HepG2 (cell line): Measurements from ENCODE around the gene PIK3R5. TPM values are rescaled to one million over a fixed set of nuclear protein-coding genes. Genes with fewer than 3 reads are reported as not detected.

Experiments
- ATAC-seq: fragments of 200-7000 bp; cut with Tn5 transposase; 3 replicates; pipeline ENCODE4 v1.9.1; 2020; ENCODE audit warnings: mild to moderate bottlenecking, moderate library complexity
- BruUV-seq: library from RNA; stranded (reverse); fragments of 400-500 nt; replicated peaks from 2 replicates; lab custom pipeline; 2021; lab: Mats Ljungman, UMichigan
- CTCF ChIA-PET: fragments of 300-600 bp; formaldehyde crosslinking; extraction: SDS; loops from one replicate; lab custom pipeline; 2021; ENCODE audit warnings: low total read pairs, inconsistent platforms, low intra/inter-chr PET ratio; lab: Yijun Ruan, JAX
- POLR2A ChIA-PET: fragments of 350-600 bp; sonication (Branson Sonifier 250); formaldehyde crosslinking; loops from one replicate; lab custom pipeline; 2020; ENCODE audit warnings: antibody characterized with exemption, inconsistent platforms; lab: Yijun Ruan, JAX
- DNase-seq: peaks from one replicate; pipeline ENCODE4 v3.0.0-alpha.2; 2015; ENCODE audit warnings: low spot score
- FAIRE-seq: peaks from 3 replicates; lab custom pipeline; 2011; peaks lifted over from hg19 to GRCh38; lab: Jason Lieb, UNC
- H2AFZ ChIP-seq: one replicate; pipeline ENCODE4 v1.6.1; 2011; ENCODE audit warnings: low read length, inconsistent platforms
- H3K27ac ChIP-seq: fragments of 300-600 bp; 3 replicates; pipeline ENCODE4 v1.8.0; 2011; ENCODE audit warnings: mixed run types, mild to moderate bottlenecking, mixed read lengths, low read length, inconsistent platforms; ENCODE audit not compliant: insufficient read depth; ENCODE audit errors: extremely low read length
- H3K27me3 ChIP-seq, 2 experiments: fragments of 200-600 bp in 1 of 2; 2 replicates in 1 of 2; 3 replicates in 1 of 2; pipeline versions ENCODE4 v1.6.0 to v1.8.0; 2011; ENCODE audit warnings: low read length in 2 of 2, mild to moderate bottlenecking in 2 of 2, moderate library complexity in 2 of 2, inconsistent platforms in 1 of 2; ENCODE audit not compliant: insufficient read depth in 2 of 2, control insufficient read depth in 1 of 2
- H3K36me3 ChIP-seq, 2 experiments: fragments of 200-600 bp in 1 of 2; replicated peaks in 1 of 2; 2 replicates in 1 of 2; 3 replicates in 1 of 2; pipeline versions ENCODE4 v1.5.1 to v1.8.0; 2011; ENCODE audit warnings: low read length in 2 of 2, inconsistent platforms in 1 of 2; ENCODE audit not compliant: insufficient read depth in 2 of 2, control insufficient read depth in 1 of 2
- H3K4me1 ChIP-seq: 2 replicates; pipeline ENCODE4 v1.5.1; 2012; ENCODE audit warnings: low read length, inconsistent platforms; ENCODE audit not compliant: insufficient read depth
- H3K4me2 ChIP-seq: 2 replicates; pipeline ENCODE4 v1.6.0; 2011; ENCODE audit warnings: low read depth, low read length, inconsistent platforms
- H3K4me3 ChIP-seq, 3 experiments: fragments of 200-600 bp in 1 of 3; sonication (generic), shearing (Covaris generic) in 1 of 3; replicated peaks in 1 of 3; 2 replicates each; pipeline ENCODE4 v1.5.1; 2011 to 2016; ENCODE audit warnings: low read length in 3 of 3, inconsistent platforms in 2 of 3, low read depth in 2 of 3, mild to moderate bottlenecking in 2 of 3, control low read depth in 1 of 3, mixed read lengths in 1 of 3; ENCODE audit not compliant: insufficient read depth in 1 of 3
- H3K79me2 ChIP-seq: one replicate; pipeline ENCODE4 v1.6.1; 2011; ENCODE audit warnings: low read length, inconsistent platforms; ENCODE audit not compliant: insufficient read depth
- H3K9ac ChIP-seq: 2 replicates; pipeline ENCODE4 v1.6.0; 2011; ENCODE audit warnings: mild to moderate bottlenecking, low read depth, low read length, inconsistent platforms; ENCODE audit not compliant: insufficient read depth
- H3K9me3 ChIP-seq: 2 replicates; pipeline ENCODE4 v1.5.1; 2012; ENCODE audit warnings: mild to moderate bottlenecking, low read length
- H4K20me1 ChIP-seq: 2 replicates; pipeline ENCODE4 v1.6.0; 2011; ENCODE audit warnings: inconsistent platforms, mild to moderate bottlenecking, low read length, moderate library complexity; ENCODE audit not compliant: insufficient read depth
- AFF4 ChIP-seq: sonication (generic); formaldehyde crosslinking; IDR thresholded peaks from 2 replicates; pipeline ENCODE4 v1.4.0; 2020; ENCODE audit warnings: missing genetic modification reagents
- FOXM1 ChIP-seq: sonication (generic); formaldehyde crosslinking; IDR thresholded peaks from 2 replicates; pipeline ENCODE4 v1.5.0; 2020; ENCODE audit warnings: missing genetic modification reagents
- HES4 ChIP-seq: sonication (generic); formaldehyde crosslinking; IDR thresholded peaks from 2 replicates; pipeline ENCODE4 v1.9.0; 2021; ENCODE audit warnings: mild to moderate bottlenecking, missing genetic modification reagents, borderline replicate concordance
- JUNB ChIP-seq: sonication (generic); formaldehyde crosslinking; IDR thresholded peaks from 2 replicates; pipeline ENCODE4 v1.8.0; 2022; ENCODE audit warnings: missing genetic modification reagents, mild to moderate bottlenecking, borderline replicate concordance
- REPIN1 ChIP-seq: sonication (generic); formaldehyde crosslinking; IDR thresholded peaks from 2 replicates; pipeline ENCODE4 v1.8.0; 2022; ENCODE audit warnings: missing genetic modification reagents, low read depth, mild to moderate bottlenecking, borderline replicate concordance
- RXRB ChIP-seq: IDR thresholded peaks from 2 replicates; pipeline ENCODE4 v1.6.1; 2016; ENCODE audit warnings: borderline replicate concordance, missing genetic modification reagents, missing compliant biosample characterization
- TRIM22 ChIP-seq: fragments of 450-650 bp; IDR thresholded peaks from 2 replicates; pipeline ENCODE4 v1.6.1; 2017
- ZNF232 ChIP-seq: sonication (generic); formaldehyde crosslinking; IDR thresholded peaks from 2 replicates; pipeline ENCODE4 v1.4.0; 2020; ENCODE audit warnings: missing genetic modification reagents, borderline replicate concordance
- ZNF292 ChIP-seq: sonication (generic); formaldehyde crosslinking; IDR thresholded peaks from 2 replicates; pipeline ENCODE4 v1.8.1; 2022; ENCODE audit warnings: mild to moderate bottlenecking, low read depth, missing genetic modification reagents, borderline replicate concordance
- ZNF766 ChIP-seq: sonication (generic); formaldehyde crosslinking; IDR thresholded peaks from 2 replicates; pipeline ENCODE4 v1.5.0; 2020; ENCODE audit warnings: missing genetic modification reagents, borderline replicate concordance
- ZNF883 ChIP-seq: sonication (generic); formaldehyde crosslinking; IDR thresholded peaks from 2 replicates; pipeline ENCODE4 v1.5.1; 2020; ENCODE audit warnings: mild to moderate bottlenecking, missing genetic modification reagents; ENCODE audit errors: not compliant biosample characterization
- in situ Hi-C: cut with HindIII; loops from 2 replicates; pipeline ENCODE4 v1.10.0; 2017; ENCODE audit warnings: low pct_unique_long_range_greater_than_20kb; ENCODE audit not compliant: extremely low pct_ligation_motif_present
- intact Hi-C: fragments of 100-400 bp; cut with micrococcal nuclease; formaldehyde crosslinking; loops from one replicate; pipeline ENCODE4 v1.10.0; 2022; ENCODE audit not compliant: unreplicated experiment
- polyA plus RNA-seq, 8 experiments: library from polyadenylated mRNA; depleted of rRNA in 3 of 8; stranded (reverse) in 7 of 8; unstranded in 1 of 8; fragments of >200 nt; fragmentation: Illumina TruSeq in 4 of 8; extraction: Trizol in 4 of 8; gene quantifications; 2 replicates each; pipeline versions ENCODE4 v1.2.1 to v1.2.3, GENCODE V29; 2011 to 2016; ENCODE audit warnings: low read depth in 4 of 8, missing spikeins in 1 of 8, mixed read lengths in 1 of 8; ENCODE audit not compliant: insufficient read depth in 1 of 8
- total RNA-seq, 5 experiments: library from RNA; depleted of rRNA; stranded (reverse); fragments of >200 nt; fragmentation: Illumina TruSeq; extraction: Trizol; gene quantifications; 2 replicates each; pipeline ENCODE4 v1.2.3, GENCODE V29; 2016; ENCODE audit warnings: low read depth in 1 of 5
- TF ChIP-seq, protein P1 (sequence below): sonication (generic); formaldehyde crosslinking; IDR thresholded peaks from 2 replicates; pipeline ENCODE4 v1.4.0; 2020; ENCODE audit warnings: mild to moderate bottlenecking, missing genetic modification reagents

Gene PIK3R5
- total and polyA plus RNA-seq, 2 of the 13 experiments (the other 11 are each of a cell fraction or from before 2014, with no cell fraction given): not detected

DNA sequence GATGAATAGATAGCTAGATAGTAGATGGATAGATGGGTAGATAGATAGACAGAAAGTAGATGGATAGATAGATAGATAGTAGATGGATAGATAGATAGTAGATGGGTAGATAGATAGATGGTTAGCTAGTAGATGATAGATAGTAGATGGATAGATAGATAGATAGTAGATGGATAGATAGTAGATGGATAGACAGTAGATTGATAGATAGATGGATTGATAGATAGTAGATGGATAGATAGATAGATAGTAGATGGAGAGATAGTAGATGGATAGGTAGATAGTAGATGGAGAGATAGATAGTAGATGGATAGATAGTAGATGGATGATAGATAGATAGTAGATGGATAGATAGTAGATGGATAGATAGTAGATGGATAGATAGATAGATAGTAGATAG, 40.4 kb downstream of the PIK3R5 start:
- in situ Hi-C loops: no loop called here
- H3K27me3 ChIP-seq: no peaks in the 10 kb centered on the region; a peak in 1 of 5 replicates
- DNase-seq (no peak), FAIRE-seq (no peak), ATAC-seq (no peak)
- no peak overlapping the region for H3K27ac ChIP-seq
- no peak for TF ChIP-seq HES4 (CRISPR knock-in tag)
- no peak for TF ChIP-seq AFF4 (CRISPR knock-in tag)
- TF ChIP-seq REPIN1 (CRISPR knock-in tag): no peak
- no peak for TF ChIP-seq ZNF232
- TF ChIP-seq FOXM1 (CRISPR knock-in tag): no peak
- TF ChIP-seq ZNF292 (CRISPR knock-in tag): no peak
- TF ChIP-seq TRIM22: no peak
- TF ChIP-seq RXRB (CRISPR knock-in tag): no peak
- TF ChIP-seq, protein P1, sequence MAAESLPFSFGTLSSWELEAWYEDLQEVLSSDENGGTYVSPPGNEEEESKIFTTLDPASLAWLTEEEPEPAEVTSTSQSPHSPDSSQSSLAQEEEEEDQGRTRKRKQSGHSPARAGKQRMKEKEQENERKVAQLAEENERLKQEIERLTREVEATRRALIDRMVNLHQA (CRISPR knock-in tag): no peak
- no peak for TF ChIP-seq JUNB (CRISPR knock-in tag)
- no peak for TF ChIP-seq ZNF766 (CRISPR knock-in tag)
- no peak for TF ChIP-seq ZNF883 (CRISPR knock-in tag)
- POLR2A ChIA-PET: no interaction called here
- no peaks in the 10 kb centered on the region for H4K20me1 ChIP-seq
- no peak overlapping the region for H3K4me2 ChIP-seq
- BruUV-seq: no TSS peak
- CTCF ChIA-PET: no interaction called here
- H3K9me3 ChIP-seq: peaks cover 19% of the 10 kb centered on the region
- no peaks in the 10 kb centered on the region for H3K79me2 ChIP-seq
- intact Hi-C loops: no loop called here
- H3K36me3 ChIP-seq: no peaks in the 10 kb centered on the region
- no peak overlapping the region for H2AFZ ChIP-seq
- H3K4me3 ChIP-seq: no peak overlapping the region
- H3K9ac ChIP-seq: no peak overlapping the region
- no peaks in the 10 kb centered on the region for H3K4me1 ChIP-seq
